ENCODE results near the gene TMED6.

The TMED6 gene

DNA sequence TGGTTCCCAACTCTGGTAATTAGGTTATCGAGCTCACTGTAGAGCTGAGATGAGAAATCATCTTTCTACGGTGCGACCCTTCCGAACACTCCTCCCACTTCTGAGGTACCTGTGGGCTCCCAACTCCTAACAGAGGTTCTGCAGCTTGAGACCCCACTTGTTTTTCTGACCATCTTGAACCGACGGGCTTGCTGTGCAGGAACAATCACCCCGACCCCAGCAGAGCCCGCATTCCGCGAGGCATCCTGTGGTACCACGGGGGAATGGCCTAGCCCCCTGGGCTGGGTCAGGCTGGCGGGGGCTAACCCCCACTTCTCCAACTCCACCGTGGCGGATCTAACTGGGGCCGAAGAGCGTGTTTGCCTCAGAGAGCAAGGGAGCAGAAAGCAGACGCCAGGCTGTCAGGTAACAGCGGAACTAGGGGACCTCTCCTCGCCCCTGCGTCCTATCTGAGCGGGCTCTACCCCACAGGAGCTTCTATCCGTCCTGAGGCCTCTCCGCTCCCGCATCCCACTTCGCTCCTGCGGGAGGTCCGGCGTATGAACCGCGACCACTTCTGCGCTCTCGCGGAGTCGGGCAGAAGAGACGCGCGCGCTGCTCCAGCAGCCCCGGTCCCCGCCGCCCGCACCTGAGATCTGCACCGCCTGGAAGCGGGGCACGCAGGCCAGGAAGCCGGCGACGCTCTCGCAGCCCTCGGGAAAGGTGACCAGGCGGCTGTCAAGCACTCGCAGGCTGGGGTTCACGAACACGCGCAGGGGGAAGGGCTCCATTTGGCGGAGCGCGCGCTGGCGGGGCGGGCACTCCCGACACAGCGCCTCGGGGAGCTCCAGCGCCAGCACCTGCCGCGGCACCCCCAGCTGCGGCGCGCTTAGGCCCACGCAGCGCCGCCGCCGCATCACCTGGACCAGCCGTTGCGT lies 22.0 kb downstream of the TMED6 start:
- Histone ChIP-seq H2AFZ (ENCODE audit: low read depth, low read length) (no peak overlapping the region), H3K4me2 (ENCODE audit: low read length) (peak overlapping the region; percentile 98), H3K36me3 (replicated peaks; ENCODE audit: low read depth, low read length) (peaks cover 58% of the 10 kb centered on the region), H4K20me1 (ENCODE audit: insufficient read depth, low read length) (peaks cover 30% of the 10 kb centered on the region), H3K4me3 (ENCODE audit: low read length) (peak overlapping the region; percentile 87), H3K4me1 (ENCODE audit: low read length) (peaks cover 17% of the 10 kb centered on the region), H3K9ac (ENCODE audit: low read length) (peak overlapping the region; percentile 76), H3K9me3 (ENCODE audit: insufficient read depth, low read length) (no peaks in the 10 kb centered on the region), H3K79me2 (ENCODE audit: low read length) (peaks cover 76% of the 10 kb centered on the region), H3K27me3 (ENCODE audit: low read depth, low read length) (no peaks in the 10 kb centered on the region), H3K27ac (ENCODE audit: low read length) (peak overlapping the region; percentile 38)
- TF ChIP-seq, protein P1, sequence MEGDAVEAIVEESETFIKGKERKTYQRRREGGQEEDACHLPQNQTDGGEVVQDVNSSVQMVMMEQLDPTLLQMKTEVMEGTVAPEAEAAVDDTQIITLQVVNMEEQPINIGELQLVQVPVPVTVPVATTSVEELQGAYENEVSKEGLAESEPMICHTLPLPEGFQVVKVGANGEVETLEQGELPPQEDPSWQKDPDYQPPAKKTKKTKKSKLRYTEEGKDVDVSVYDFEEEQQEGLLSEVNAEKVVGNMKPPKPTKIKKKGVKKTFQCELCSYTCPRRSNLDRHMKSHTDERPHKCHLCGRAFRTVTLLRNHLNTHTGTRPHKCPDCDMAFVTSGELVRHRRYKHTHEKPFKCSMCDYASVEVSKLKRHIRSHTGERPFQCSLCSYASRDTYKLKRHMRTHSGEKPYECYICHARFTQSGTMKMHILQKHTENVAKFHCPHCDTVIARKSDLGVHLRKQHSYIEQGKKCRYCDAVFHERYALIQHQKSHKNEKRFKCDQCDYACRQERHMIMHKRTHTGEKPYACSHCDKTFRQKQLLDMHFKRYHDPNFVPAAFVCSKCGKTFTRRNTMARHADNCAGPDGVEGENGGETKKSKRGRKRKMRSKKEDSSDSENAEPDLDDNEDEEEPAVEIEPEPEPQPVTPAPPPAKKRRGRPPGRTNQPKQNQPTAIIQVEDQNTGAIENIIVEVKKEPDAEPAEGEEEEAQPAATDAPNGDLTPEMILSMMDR (IDR thresholded peaks at IDR 0.05; ENCODE audit: low read depth, low read length) = no peak
- TF ChIP-seq EZH2phosphoT487 (IDR thresholded peaks at IDR 0.05; ENCODE audit: low read depth) = no peak

DNA sequence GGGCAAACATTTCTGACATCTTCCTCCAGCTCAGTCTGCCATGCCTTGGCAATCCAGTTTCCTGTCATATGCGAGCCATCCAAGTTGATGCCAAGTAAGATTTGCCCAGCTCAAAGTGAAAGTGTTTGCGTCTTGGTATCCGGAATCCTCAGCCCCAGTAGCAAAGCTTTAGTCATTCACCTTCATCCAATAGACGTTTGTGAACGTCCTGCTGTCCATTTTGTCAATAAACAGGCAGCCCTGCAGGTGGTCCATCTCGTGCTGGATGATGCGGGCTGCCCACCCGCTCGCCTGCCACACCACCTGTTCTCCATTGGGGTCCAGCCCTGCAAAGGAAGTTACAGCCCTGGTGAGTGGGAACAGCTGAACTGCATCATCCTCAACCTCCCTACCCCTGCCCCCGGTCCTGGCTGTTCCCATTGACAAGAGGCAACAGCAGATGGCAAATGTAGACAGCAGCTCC lies 22.7 kb downstream of the TMED6 start:
- H3K27ac ChIP-seq (ENCODE audit: low read length) = no peak overlapping the region
- H3K9ac ChIP-seq (ENCODE audit: low read length) = 0 out of 2 replicates have a peak overlapping the region, but pooled peaks have one; percentile 76
- no peaks in the 10 kb centered on the region for H3K9me3 ChIP-seq (ENCODE audit: insufficient read depth, low read length)
- TF ChIP-seq EZH2phosphoT487 (IDR thresholded peaks at IDR 0.05; ENCODE audit: low read depth) = no peak
- TF ChIP-seq, protein P1 (IDR thresholded peaks at IDR 0.05; ENCODE audit: low read depth, low read length) = no peak
- peak overlapping the region; percentile 98 for H3K4me2 ChIP-seq (ENCODE audit: low read length)
- H3K36me3 ChIP-seq (replicated peaks; ENCODE audit: low read depth, low read length) = peaks cover 58% of the 10 kb centered on the region
- H4K20me1 ChIP-seq (ENCODE audit: insufficient read depth, low read length) = peaks cover 35% of the 10 kb centered on the region
- no peak overlapping the region for H2AFZ ChIP-seq (ENCODE audit: low read depth, low read length)
- H3K27me3 ChIP-seq (ENCODE audit: low read depth, low read length) = no peaks in the 10 kb centered on the region
- peak overlapping the region; percentile 87 for H3K4me3 ChIP-seq (ENCODE audit: low read length)
- peaks cover 17% of the 10 kb centered on the region for H3K4me1 ChIP-seq (ENCODE audit: low read length)
- peaks cover 84% of the 10 kb centered on the region for H3K79me2 ChIP-seq (ENCODE audit: low read length)

GRCh38 chr16:69327585-69328310 lies 23.8 kb downstream of the TMED6 start:
- H2AFZ ChIP-seq (ENCODE audit: low read depth, low read length) = no peak overlapping the region
- peaks cover 59% of the 10 kb centered on the region for H3K36me3 ChIP-seq (replicated peaks; ENCODE audit: low read depth, low read length)
- H3K4me3 ChIP-seq (ENCODE audit: low read length) = no peak overlapping the region
- peak overlapping the region; percentile 98; the same call in 1 of the 2 replicates for H3K4me2 ChIP-seq (ENCODE audit: low read length)
- H3K9ac ChIP-seq (ENCODE audit: low read length) = no peak overlapping the region
- H3K9me3 ChIP-seq (ENCODE audit: insufficient read depth, low read length) = no peaks in the 10 kb centered on the region
- H3K4me1 ChIP-seq (ENCODE audit: low read length) = peaks cover 17% of the 10 kb centered on the region
- H3K79me2 ChIP-seq (ENCODE audit: low read length) = peaks cover 88% of the 10 kb centered on the region
- no peak for TF ChIP-seq EZH2phosphoT487 (IDR thresholded peaks at IDR 0.05; ENCODE audit: low read depth)
- TF ChIP-seq, protein P1 (IDR thresholded peaks at IDR 0.05; ENCODE audit: low read depth, low read length) = no peak
- H3K27ac ChIP-seq (ENCODE audit: low read length) = no peak overlapping the region
- no peaks in the 10 kb centered on the region for H3K27me3 ChIP-seq (ENCODE audit: low read depth, low read length)
- H4K20me1 ChIP-seq (ENCODE audit: insufficient read depth, low read length) = peaks cover 35% of the 10 kb centered on the region

Measured in OCI-LY3 (cell line).